Skin of body (tissue), 2 donors: ENCODE data around the gene GPM6B. TPM values are rescaled to one million over a fixed set of nuclear protein-coding genes. Genes with fewer than 3 reads are reported as not detected.

Experiments
- DNase-seq: peaks from one replicate; lab custom pipeline; 2025; lab: John Stamatoyannopoulos, UW
- total RNA-seq: library from RNA; depleted of rRNA; stranded (reverse); fragments of >200 nt; gene quantifications from one replicate; pipeline ENCODE4 v1.2.3, GENCODE V29; 2014

Gene GPM6B
- total RNA-seq, 1 donor from 2014 or later = 17.5 TPM

DNA sequence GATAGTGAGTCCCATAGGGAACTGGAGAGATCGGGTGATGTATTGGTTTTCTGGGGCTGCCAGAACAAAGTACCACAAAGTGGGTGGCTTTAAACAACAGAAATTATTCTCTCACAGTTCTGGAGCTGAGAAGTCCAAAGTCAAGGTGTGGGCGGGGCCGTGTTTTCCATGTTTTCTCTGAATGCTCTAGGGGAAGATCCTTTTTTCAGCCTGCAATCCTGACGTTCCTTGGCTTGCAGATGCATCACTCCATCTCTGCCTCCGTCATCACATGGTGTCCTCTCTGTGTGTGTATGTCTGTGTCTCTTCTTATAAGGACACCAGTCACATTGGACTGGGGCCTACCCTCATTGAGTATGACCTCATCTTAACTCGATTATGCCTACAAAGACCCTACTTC, 7.9 kb upstream of the GPM6B start:
- no peak for DNase-seq

DNA sequence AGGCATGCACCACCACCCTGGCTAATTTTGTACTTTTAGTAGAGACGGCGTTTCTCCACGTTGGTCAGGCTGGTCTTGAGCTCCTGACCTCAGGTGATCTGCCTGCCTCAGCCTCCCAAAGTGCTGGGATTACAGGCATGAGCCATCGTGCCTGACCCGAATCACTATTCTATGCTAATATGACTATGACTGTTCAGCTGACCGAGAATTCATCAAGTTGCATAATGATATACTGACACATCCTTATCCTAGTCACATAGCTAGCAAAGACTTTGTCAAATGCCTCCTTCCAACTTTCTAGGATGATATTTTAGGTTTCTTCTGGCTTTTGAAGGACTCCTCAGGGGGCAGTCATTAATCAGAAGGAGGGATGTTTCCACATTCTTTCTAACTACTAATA, 4.8 kb upstream of the GPM6B start:
- DNase-seq = no peak

DNA sequence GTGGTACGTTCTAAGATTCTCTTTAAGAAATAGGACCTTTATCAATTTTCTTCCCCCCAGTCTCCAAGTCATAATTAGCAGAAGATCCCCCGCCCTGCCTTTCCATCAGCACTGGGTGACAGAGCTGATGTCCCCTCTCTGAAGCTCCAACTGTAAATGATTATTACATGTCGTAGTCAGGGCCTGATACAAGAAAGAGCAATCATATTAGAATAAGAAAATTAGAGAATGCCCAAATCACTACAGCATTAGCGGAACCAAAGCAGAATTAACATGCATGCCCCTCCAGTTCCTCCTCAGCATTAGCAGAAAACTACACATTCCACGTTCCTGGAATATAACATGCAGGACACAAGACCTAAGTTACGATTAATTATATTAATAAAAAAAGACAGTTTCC, 717 bp downstream of the GPM6B start:
- DNase-seq = no peak

DNA sequence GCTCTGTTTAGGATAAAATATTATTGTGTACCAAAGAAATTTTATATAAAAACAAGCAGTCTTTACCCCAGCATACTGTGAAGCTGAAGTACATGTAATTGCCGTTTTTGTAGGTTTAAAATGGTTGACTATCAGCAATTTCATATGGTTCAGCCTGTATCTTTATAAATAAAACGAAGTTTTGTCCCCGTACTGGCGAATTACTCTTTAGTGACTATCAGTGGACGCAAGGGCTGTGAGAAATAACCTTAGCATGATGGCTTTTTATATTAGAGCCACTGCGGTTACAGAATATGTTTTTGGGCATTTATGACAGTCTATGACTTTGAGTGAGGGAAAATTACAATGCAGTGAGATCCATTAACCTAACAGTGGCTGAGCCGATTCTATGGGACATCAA, 1.2 kb downstream of the GPM6B start:
- no peak for DNase-seq

DNA sequence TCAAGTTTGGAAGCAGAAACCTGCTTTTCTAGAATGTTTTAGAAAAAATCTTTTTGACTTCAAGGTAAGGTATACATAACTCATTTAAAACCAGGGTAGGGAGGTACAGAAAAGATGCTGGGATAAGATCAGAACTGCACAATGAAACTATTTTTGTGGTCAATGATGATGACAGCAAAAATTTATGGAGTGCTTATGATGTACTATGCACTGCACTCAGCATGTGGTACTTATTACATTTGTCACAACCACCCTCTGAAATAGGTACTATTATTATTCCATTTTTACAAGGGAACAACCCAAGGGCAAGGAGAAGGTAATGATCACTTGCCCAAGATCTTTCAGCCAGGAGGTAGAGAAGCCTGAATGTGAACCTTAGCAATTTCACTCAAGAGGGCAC, 8.0 kb downstream of the GPM6B start:
- no peak for DNase-seq

DNA sequence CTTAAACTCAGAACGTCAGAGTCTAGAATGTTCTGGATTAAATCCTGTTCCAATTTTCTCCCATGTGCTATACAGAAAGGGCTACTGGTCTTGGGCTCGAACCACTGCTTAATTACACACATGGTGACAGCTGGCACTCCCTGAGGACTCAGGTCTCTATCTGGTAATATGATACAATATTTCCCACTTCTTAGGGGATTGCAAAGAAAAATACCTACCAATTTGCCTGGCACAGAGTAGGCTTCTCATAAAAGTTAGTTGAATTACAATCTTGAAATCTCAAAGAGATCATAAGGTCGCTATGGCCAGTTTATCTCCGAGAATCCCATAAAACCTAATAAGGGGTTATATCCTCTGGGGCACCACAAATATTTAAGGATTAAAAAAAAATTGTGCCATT, 8.6 kb downstream of the GPM6B start:
- DNase-seq = no peak

DNA sequence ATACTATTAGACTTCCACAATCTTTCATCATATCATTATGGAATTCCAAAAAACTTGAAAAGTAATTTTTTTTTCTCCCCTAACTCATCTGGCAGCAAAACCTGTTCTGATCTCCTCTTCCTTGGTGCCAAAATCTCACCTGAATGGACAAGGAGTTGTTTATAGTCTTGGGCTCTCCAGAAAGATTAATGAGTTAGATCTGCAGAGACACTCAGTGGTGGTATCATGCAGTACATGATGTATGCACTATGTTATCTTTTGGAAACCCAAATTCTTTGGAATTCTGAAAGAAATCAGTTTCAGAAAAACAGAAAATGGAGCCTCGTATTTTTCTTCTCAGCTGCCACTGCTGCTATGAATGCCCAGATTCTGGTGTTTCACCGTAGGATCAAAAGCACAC, 11.7 kb downstream of the GPM6B start:
- DNase-seq = peak; percentile 0

DNA sequence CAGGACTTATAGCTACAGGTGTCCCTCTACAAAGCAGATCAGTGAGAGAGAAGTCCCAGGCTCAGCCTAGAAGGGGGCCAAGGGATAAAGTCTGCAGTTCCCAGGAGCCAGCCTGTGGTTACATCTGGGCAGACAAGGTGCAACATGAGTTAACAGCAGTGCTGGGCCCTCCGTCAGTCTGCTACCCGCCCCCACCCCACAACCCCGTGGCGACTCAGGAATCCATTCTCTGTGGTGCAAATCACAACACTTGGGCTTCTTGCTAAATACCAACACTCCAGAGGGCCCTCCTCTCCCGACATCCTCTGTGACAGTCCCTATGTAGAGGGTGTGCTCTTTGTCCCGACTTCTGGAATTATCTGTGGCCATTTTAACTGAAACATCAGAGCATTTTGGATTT, 13.8 kb downstream of the GPM6B start:
- no peak for DNase-seq

DNA sequence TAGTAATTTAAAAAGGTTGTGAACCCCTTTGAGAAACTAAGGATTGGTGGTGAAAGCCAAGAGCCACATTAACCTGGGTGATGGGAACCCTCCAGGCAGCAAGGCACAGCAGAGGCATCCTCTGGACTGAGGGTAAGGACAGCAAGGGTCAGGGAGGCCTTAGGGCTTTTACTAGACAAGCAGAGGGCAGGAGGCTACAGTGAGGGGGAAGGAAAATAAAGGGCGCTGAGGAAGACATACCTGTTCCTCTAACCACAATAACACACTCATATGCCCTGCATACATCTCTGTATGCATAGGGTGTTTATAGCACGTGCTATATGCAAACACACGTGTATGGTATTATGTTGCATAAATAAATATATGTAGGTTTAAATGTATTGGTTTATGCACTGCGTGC, 18.7 kb downstream of the GPM6B start:
- DNase-seq = no peak

DNA sequence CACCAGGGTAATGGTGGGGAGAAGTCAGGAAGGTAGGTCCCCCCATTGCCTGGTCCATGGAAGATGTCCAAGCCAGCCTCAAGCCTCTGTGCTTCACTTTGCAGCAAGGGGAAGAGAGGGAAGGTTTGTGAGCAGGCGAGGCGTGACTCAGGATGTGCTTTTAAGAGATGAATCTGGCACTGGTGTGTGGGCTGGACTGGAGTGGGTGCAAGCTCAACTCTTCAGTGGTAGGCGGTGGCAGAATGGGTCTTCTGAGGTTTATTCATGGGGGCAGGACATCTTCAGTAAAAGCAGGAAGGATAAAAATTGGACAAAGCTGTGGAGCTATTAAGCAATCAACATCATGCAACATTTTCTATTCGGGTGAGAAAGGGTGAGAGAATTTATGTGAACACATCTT, 19.4 kb downstream of the GPM6B start:
- no peak for DNase-seq

DNA sequence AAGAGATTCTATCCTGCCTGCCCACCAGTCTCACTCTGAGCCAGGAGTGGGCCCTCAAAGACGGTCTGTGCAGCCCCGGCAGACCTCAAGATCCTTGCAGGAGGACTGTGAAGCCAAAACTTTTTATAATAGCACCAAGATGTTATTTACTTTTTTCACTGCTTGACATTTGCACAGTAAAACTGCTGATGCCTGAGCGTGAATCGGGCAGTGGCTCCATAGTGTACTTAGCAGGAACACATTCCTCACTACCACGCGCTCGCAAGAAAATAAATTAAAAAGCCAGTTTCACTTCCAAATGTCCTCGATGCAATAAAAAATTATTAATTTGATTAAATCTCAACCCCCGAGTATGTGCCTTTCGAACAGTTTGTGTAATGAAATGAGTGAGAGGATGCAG, 22.5 kb downstream of the GPM6B start:
- no peak for DNase-seq

DNA sequence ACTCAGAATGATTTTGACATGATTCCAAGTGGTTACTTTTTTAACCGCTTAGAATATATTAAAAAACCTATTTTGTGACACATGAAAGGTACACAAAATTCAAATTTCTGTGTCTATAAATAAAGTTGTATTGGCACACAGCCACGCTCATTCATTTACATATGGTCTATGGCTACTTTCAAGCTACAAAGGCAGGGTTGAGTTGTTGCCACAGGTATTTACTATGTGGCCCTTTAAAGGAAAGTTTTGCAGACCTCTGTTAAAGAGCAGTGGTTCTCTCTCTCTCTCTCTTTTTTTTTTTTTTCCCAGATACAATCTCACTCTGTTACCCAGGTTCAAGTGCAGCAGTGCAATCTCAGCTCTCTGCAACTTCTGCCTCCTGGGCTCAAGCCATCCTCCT, 23.0 kb downstream of the GPM6B start:
- no peak for DNase-seq

DNA sequence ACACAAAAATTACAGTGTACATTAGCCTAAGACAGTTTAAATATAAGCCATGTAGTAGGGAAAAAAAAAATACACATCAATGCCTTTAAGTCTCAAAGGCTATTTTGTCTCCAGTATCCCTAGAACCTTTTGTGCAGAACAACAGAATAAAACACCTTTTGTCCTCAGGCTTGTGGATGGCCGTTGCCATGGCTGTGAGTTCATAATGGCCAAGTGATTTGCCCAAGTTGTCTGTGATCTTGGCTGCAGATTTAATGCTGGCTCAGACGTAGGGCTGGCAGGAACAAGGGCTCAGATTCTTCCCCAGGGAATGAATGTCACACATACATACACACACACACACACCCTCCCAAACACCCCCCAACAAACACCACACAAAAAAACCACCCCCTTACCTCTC, 25.3 kb downstream of the GPM6B start:
- DNase-seq = no peak

DNA sequence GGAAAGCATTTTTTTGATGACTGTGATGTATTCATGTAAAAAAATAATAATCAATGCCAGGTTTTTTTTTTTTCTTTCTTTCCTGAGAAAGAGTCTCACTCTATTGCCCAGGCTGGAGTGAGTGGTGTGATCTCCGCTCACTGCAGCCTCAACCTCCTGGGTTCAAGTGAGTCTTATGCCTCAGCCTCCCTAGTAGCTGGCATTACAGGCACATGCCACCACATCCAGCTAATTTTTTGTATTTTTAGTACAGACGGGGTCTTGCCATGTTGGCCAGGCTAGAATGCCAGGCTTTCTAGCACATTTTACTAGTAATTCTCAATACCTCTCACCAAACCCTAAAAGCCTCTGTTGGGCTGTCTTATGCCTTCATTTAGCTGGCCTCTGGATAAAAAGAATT, 25.7 kb downstream of the GPM6B start:
- no peak for DNase-seq

DNA sequence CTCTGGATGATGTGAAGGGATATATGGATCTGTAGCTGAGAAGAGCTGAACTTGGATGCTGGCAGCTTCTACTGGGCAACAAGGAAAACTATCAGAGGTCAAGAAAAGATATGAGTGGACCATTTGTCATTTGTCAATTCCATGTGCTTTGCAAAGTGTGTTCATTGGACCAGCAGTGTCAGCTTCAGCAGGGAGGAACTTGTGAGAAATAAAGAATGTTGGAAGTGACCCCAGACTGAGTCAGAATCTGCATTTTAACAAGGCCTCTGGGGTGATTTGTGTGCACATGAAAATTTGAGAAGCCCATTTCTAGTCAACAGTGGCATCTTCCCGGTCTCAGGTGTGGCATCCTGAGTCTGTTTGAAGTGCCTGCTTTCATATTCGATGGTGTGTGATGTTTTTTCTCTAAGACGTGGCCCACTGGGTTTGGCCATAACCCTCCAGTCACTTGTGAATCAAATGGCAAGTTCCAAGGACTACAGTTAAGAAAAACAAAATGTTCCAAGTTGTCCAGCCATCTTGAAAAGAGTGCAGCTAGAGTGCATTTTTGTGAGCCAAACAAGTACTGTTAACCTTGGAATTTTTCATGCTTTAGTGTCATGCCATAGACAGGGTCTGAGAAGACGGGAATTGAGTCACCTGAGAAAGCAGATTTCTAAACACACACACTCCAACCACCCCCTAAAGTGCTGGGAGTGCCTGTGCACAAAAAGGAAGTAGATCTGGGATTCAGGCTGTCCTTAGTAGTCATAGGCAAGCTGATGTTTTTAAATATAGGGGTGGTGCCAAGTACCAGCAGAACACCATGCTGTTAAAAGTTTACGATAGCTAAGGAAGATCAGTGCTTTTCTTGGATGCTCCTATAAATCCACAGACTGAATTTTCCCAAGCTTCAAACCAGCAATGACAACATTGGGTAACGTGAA, 26.4 kb downstream of the GPM6B start:
- no peak for DNase-seq

DNA sequence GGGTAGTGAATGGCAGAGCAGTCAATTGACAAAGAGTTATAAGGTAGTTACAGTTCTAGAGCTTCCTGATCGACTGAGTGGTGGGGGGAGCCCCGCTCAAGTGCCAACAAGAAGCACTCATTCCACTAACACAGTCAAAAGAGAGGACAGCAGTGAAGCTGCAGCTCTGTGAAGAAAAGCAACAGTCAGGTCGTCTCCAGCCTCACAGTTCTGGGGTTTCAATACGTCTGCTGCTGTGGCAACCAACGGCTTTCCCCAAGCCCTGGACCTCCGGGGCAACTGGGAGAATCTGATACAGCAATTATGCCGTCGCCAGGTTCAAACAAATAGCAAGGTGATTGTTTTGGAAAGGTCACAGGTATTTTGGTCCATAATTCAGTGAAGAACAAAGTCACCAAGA, 30.8 kb downstream of the GPM6B start:
- no peak for DNase-seq

DNA sequence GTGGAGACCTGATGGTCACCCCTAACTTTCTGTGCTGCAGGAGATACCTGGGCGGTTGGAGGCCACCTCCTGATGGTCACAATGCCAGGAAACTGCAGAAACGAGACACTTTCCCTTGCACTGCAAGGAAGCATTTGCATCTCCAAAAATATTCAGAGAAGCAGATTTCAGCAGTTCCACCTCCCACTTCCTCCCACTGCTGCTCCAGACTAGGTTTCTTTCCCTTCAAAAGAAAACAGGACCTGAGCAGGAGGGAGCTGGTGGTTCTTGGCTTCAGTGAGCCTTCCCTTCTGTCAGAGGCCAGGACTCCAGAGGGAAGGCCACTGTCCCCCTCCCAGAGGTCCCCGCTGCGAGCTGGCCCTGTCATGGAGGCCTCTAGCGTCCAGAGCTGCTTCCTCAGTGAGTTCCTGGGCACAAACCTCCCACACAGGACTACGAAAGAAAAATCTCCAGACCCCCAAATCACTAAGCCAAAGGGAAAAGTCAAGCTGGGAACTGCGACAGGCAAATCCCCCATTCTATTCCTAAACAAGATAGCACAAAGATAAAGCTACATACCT, 35.9 kb downstream of the GPM6B start:
- no peak for DNase-seq

DNA sequence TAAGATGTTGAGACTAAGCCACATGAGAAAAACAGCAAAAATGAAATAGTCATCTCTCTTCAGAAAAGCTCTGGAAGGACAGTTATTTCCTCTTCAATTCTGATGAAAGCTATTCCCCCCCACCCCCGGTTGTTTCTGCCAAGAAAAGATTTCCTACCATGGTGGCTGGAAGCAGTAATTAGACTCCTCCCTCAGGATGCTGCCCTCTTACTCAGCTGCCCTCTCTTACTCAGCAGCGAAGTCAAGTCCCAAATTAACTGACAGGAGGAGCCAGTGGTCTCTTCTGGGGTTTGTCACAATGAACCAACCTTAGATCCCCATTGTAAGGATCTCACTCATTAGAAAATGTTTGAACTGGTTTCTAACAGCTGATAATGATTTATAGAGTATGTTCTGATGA, 38.0 kb downstream of the GPM6B start:
- no peak for DNase-seq

DNA sequence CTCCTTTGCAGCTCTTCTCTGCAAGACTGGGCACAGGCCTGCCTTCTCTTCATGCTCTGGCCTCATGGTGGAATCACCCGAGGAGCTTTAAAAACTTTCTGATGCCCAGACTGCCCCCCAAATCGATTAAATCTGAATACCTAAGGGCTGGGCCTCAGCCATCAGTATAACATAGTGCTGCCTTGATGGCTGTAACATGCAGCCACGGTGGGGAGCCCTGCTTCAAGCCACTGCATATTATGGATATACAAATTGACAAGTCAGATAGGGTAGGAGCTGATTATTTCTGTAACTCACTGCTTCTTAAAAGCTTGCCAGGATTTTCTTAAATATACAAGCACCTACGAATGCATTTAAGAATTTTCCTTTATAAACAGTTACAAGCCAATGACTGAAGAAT, 40.5 kb downstream of the GPM6B start:
- no peak for DNase-seq

DNA sequence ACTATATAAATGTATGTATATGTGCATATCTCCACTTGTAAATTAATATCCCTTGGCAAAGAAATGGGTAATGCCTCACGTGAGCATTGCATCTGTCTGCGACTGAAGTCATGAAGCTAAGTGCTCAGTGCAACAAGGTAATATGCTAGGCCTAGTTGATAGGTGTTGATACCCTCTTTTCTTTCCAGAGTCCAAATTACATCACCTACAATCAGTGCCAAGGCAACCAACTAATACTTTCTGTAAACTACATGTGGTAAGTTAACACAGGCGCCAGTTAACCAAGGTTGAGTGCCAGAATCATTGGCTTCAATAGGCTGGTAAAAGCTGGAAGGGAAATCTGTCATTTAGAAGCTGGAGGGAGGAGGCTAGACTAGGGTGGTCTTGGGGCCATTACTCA, 41.1 kb downstream of the GPM6B start:
- no peak for DNase-seq

DNA sequence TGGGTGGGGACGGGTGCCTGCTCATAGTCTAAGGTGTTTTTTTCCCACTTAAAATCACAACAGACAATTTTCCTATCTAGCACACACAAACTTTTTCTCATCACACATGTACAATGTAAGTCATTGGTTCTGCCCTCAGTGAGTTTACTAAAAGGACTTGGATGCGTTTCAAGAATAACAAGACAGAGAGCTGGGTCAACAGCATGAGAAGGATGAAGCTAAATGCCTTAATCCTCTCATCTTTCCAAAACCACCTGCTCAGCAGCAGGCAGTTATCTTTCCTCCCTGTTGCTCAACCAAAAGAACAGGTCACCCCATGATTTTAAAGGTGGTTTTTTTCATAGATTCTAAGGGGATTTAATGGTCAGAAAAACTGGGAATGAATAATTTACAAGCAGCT, 42.2 kb downstream of the GPM6B start:
- DNase-seq = no peak

DNA sequence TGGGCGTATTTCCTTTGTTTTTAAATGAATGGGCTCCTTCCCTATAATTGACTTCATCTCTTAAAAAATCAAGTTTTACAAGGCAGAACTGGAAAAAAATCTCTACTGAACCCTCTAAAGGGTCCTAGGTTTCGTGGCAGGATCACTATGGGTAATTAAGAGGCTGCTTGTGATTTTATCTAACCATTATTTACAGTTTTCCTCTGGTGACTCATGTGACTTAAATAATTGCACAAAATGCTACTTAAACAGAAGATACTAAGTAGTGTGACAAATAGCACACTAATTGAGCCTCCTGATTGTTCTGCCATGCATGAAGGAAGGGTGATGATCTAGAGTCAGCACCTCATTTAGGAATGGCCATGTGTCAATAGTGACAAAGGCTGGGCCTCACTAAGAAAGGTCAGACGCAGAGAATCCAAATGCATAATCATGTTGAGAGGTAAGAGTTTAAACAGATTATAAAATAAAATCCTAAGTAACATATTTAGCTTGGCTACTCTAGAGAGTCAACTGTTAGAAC, 46.8 kb downstream of the GPM6B start:
- DNase-seq = no peak

DNA sequence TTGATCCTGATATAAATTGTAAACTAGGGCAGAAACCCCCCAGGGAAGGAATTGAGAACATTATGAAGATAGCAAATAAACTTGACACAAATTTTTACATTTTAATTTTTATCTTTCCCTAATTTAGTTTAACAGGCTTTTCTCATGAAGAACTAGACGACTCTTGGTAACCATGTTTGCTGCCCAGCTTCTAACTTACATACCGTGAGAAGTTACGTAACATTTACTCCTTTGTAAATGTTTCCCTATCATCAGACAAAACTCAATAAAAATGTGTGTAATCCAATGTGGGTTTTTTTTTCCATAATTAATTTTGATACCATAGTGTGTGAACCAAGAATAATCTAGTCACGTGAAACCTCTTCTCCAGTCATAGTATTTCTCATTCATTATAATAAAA, 48.0 kb downstream of the GPM6B start:
- no peak for DNase-seq
